AG04449 (cell line): Measurements from ENCODE around the gene RBM6.

Source experiments
- CTCF ChIA-PET: fragments of 350-600 bp; formaldehyde crosslinking; extraction: SDS; loops from one replicate; lab custom pipeline; 2021; ENCODE audit warnings: antibody characterized with exemption; lab: Yijun Ruan, JAX
- POLR2A ChIA-PET: fragments of 400-600, 350-600 bp; formaldehyde crosslinking; extraction: SDS; loops from one replicate; lab custom pipeline; 2020; ENCODE audit warnings: antibody characterized with exemption, inconsistent platforms; lab: Yijun Ruan, JAX
- DNase-seq: peaks from one replicate; pipeline ENCODE4 v3.0.0-alpha.2; 2010; ENCODE audit warnings: low read depth, low spot score
- H3K4me3 ChIP-seq: 2 replicates; pipeline ENCODE4 v1.5.1; 2011; ENCODE audit warnings: low read depth, mild to moderate bottlenecking, control low read depth, low read length
- TF ChIP-seq, protein P1 (sequence below): IDR thresholded peaks from one replicate; pipeline ENCODE4 v1.5.1; 2011; ENCODE audit warnings: mild to moderate bottlenecking, moderate library complexity, low read length, control low read depth, inconsistent platforms; ENCODE audit not compliant: insufficient read depth; ENCODE audit errors: missing control alignments

The RBM6 gene

DNA sequence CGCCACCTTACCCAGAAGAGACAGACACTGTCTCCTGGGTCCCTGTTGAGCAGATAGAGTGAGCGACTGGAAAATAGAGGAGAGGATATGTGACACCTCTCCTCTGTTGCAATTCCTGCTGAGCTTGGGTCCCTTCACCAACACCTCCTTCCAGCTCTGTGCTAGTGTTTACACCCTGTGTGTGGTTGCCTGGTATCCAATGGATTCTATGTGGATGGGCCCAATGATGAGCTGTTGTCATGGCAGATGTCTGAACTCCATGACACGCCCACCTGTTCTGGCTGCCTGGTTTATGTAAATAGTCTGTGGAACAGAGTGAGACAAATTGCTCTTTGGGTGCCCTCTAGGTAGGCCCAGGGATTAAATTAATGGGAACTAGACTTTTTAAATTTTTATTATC lies 172.5 kb downstream of the RBM6 start:
- POLR2A ChIA-PET: no interaction called here
- TF ChIP-seq, protein P1, sequence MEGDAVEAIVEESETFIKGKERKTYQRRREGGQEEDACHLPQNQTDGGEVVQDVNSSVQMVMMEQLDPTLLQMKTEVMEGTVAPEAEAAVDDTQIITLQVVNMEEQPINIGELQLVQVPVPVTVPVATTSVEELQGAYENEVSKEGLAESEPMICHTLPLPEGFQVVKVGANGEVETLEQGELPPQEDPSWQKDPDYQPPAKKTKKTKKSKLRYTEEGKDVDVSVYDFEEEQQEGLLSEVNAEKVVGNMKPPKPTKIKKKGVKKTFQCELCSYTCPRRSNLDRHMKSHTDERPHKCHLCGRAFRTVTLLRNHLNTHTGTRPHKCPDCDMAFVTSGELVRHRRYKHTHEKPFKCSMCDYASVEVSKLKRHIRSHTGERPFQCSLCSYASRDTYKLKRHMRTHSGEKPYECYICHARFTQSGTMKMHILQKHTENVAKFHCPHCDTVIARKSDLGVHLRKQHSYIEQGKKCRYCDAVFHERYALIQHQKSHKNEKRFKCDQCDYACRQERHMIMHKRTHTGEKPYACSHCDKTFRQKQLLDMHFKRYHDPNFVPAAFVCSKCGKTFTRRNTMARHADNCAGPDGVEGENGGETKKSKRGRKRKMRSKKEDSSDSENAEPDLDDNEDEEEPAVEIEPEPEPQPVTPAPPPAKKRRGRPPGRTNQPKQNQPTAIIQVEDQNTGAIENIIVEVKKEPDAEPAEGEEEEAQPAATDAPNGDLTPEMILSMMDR: no peak
- CTCF ChIA-PET: interaction anchor here (3.5 to 31.5 kb wide), 2 partner anchors 9 to 74 kb away, joined by 21 to 817 read pairs; partner anchors contain the start of gene GNAT1
- no peak overlapping the region for H3K4me3 ChIP-seq
- DNase-seq: no peak

- ChIA-PET CTCF (interaction anchor here (1.1 to 31.5 kb wide), 4 partner anchors 8 to 101 kb away, joined by 3 to 817 read pairs (median 5); partner anchors contain the start of gene GNAT1), POLR2A (no interaction called here)
- TF ChIP-seq, protein P1: no peak
- no peak overlapping the region for H3K4me3 ChIP-seq
- no peak for DNase-seq
Observed at GRCh38 chr3:50117120-50117519, 177.2 kb downstream of the RBM6 start.

DNA sequence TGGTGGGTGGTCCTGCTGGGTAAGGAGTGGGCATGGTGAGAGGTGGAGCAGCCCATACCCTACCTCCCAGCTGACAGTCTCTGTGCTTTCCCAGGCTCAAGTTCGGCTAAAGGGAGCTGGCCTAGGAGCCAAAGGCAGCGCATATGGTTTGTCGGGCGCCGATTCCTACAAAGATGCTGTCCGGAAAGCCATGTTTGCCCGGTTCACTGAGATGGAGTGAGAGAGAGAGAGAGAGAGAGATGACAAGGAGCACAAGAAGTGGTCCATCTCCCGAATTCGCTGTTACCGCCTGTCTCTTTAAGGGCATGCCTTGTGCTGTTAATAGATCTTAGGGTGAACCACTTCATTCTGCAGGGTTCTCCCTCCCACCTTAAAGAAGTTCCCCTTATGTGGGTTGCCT lies 178.3 kb downstream of the RBM6 start:
- TF ChIP-seq, protein P1: no peak
- ChIA-PET POLR2A (no interaction called here), CTCF (interaction anchor here (1.1 to 31.5 kb wide), 3 partner anchors 9 to 100 kb away, joined by 3 to 817 read pairs (median 6); partner anchors contain the start of gene GNAT1)
- H3K4me3 ChIP-seq: no peak overlapping the region
- DNase-seq: no peak

- ChIA-PET POLR2A (interaction anchor here (0.7 to 1.2 kb wide), 2 partner anchors 116 to 191 kb away, joined by 3 read pairs; partner anchors contain the start of gene GNAI2), CTCF (interaction anchor here (0.8 to 31.5 kb wide), 13 partner anchors 7 to 127 kb away, joined by 3 to 817 read pairs (median 11); partner anchors contain the start of gene GNAT1)
- DNase-seq: no peak
- H3K4me3 ChIP-seq: no peak overlapping the region
- TF ChIP-seq, protein P1: no peak
Observed at GRCh38 chr3:50119786-50120185, 179.8 kb downstream of the RBM6 start.

GRCh38 chr3:50120364-50121071 lies 180.6 kb downstream of the RBM6 start:
- CTCF ChIA-PET: interaction anchor here (0.8 to 31.5 kb wide), 26 partner anchors 8 to 145 kb away, joined by 3 to 817 read pairs (median 7); partner anchors contain the start of gene GNAT1
- no peak for DNase-seq
- POLR2A ChIA-PET: interaction anchor here (1.1 to 1.2 kb wide), 2 partner anchors 69 to 115 kb away, joined by 3 to 5 read pairs; partner anchors contain the start of gene GNAI2
- no peak overlapping the region for H3K4me3 ChIP-seq
- TF ChIP-seq, protein P1: no peak
